Astrocyte (in vitro differentiated cells and primary cell): ENCODE results near the gene ARPC2.

Experiments used
- EZH2 ChIP-seq: IDR thresholded peaks from 2 replicates; pipeline ENCODE4 v1.6.1; 2012; ENCODE audit warnings: mild to moderate bottlenecking, low read length, inconsistent platforms; ENCODE audit not compliant: insufficient read depth
- TF ChIP-seq, protein P1 (sequence below): IDR thresholded peaks from 2 replicates; pipeline ENCODE4 v1.5.1; 2011; ENCODE audit warnings: low read depth, mild to moderate bottlenecking, inconsistent platforms, low read length, moderate library complexity; ENCODE audit not compliant: insufficient read depth

DNA sequence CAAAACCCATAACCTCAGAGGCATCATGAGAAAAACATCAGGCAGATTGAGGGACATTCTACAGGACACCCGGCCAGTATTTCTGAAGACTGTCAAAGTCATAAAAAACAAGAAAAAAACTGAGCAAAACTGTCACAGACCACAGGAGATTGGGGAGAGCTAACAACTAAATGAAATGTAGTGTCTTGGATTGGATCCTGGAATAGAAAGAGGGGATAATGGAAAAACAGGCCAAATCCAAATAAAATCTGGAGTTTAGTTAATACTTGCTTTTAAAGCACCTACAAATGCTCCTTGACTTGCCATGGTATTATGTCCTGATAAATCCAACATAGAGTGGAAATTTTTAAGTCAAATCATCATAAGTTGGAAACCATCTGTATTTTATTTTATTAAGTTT is 32.7 kb upstream of the ARPC2 start:
- TF ChIP-seq, protein P1, sequence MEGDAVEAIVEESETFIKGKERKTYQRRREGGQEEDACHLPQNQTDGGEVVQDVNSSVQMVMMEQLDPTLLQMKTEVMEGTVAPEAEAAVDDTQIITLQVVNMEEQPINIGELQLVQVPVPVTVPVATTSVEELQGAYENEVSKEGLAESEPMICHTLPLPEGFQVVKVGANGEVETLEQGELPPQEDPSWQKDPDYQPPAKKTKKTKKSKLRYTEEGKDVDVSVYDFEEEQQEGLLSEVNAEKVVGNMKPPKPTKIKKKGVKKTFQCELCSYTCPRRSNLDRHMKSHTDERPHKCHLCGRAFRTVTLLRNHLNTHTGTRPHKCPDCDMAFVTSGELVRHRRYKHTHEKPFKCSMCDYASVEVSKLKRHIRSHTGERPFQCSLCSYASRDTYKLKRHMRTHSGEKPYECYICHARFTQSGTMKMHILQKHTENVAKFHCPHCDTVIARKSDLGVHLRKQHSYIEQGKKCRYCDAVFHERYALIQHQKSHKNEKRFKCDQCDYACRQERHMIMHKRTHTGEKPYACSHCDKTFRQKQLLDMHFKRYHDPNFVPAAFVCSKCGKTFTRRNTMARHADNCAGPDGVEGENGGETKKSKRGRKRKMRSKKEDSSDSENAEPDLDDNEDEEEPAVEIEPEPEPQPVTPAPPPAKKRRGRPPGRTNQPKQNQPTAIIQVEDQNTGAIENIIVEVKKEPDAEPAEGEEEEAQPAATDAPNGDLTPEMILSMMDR: no peak
- TF ChIP-seq EZH2: no peak
